Stimulated activated naive B cell treated with anti-CD40 and anti-IgM and Interleukin-4, amounts not matched to agents 10 μg/mL and 1 μg/mL and 100 μg/mL, for 72 hours (primary cell): ENCODE data around the gene BNIP2.
"Not testable (repeated sequence)": the region's sequence is repeated elsewhere in the genome, so short reads cannot be mapped to it uniquely, and the experiment has no call there.

ENCODE experiments used
- ATAC-seq, 2 donors: fragments of 150-1000 bp; cut with Tn5 transposase; replicated peaks; 2 replicates each; pipeline ENCODE4 v1.10.0; 2021; ENCODE audit warnings: moderate library complexity in 1 of 2
- DNase-seq: peaks from one replicate; pipeline ENCODE4 v3.0.0; 2021
- H3K27ac Mint-ChIP-seq: one replicate; pipeline ENCODE4 v1.8.0; 2022; ENCODE audit warnings: mild to moderate bottlenecking, mixed read lengths
- H3K27me3 Mint-ChIP-seq, 2 donors: one replicate each; pipeline ENCODE4 v1.8.0; 2022; ENCODE audit warnings: mixed read lengths in 2 of 2
- H3K36me3 Mint-ChIP-seq, 2 donors: one replicate each; pipeline ENCODE4 v1.8.0; 2022; ENCODE audit warnings: mixed read lengths in 2 of 2, mild to moderate bottlenecking in 1 of 2
- H3K4me1 Mint-ChIP-seq, 2 donors: one replicate each; pipeline ENCODE4 v1.8.0; 2022; ENCODE audit warnings: mixed read lengths in 2 of 2, mild to moderate bottlenecking in 1 of 2
- H3K4me3 Mint-ChIP-seq, 2 donors: one replicate each; pipeline ENCODE4 v1.8.0; 2022; ENCODE audit warnings: mild to moderate bottlenecking in 2 of 2, mixed read lengths in 2 of 2, moderate library complexity in 1 of 2
- H3K9me3 Mint-ChIP-seq, 2 donors: one replicate each; pipeline ENCODE4 v1.8.0; 2022; ENCODE audit warnings: mixed read lengths in 2 of 2, mild to moderate bottlenecking in 1 of 2

BNIP2 gene

DNA sequence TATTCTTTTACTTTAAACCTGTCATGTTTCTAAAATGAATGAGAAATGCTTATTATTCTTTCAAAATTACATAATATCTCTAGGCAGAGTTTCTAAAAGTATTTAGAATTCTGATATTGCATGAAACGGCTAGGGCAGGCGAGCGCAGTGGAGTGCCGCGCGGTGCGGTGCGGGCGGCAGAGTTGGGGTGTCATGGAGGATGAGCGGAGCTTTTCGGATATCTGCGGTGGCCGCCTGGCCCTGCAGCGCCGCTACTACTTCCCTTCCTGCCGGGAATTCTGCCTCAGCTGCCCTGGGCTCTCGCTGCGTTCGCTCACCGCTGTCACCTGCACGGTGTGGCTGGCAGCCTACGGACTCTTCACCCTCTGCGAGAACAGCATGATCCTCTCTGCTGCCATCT is 12.6 kb downstream of the BNIP2 start:
- H3K4me3 Mint-ChIP-seq = no peak overlapping the region
- ATAC-seq = no peak
- H3K27me3 Mint-ChIP-seq = no peaks in the 10 kb centered on the region
- no peaks in the 10 kb centered on the region for H3K4me1 Mint-ChIP-seq
- H3K9me3 Mint-ChIP-seq = no peaks in the 10 kb centered on the region
- H3K36me3 Mint-ChIP-seq = peaks cover 26 to 37% of the 10 kb centered on the region in 2 donors
- no peak overlapping the region for H3K27ac Mint-ChIP-seq
- no peak for DNase-seq

DNA sequence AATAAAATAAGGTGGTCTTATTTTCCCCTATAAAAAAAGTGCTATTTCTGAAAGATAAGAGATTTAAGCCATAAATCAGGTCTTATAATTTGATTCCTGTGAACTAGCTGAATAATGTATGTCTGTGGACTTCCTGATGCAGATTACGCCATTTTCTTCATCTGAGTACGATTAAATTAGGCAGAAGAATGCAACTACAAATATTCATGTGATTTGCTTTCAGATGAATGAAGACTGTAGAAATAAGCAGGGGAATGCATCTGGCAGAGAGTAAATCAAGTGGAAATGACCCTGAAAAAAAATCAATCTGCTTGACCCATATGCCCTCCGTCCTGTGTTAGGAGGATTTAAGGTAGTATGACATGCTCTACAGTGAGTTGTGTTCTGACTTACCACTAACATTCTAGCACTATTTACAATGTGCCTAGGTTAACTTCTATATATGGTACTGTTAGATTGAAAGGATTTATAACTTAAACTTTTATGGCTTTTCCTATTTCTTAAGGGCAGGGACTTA is 14.7 kb downstream of the BNIP2 start:
- no peaks in the 10 kb centered on the region for H3K27me3 Mint-ChIP-seq
- H3K9me3 Mint-ChIP-seq = no peaks in the 10 kb centered on the region
- peaks cover 28 to 46% of the 10 kb centered on the region in 2 donors for H3K36me3 Mint-ChIP-seq
- no peak overlapping the region for H3K27ac Mint-ChIP-seq
- DNase-seq (no peak), ATAC-seq (no peak)
- no peaks in the 10 kb centered on the region for H3K4me1 Mint-ChIP-seq
- no peak overlapping the region for H3K4me3 Mint-ChIP-seq

DNA sequence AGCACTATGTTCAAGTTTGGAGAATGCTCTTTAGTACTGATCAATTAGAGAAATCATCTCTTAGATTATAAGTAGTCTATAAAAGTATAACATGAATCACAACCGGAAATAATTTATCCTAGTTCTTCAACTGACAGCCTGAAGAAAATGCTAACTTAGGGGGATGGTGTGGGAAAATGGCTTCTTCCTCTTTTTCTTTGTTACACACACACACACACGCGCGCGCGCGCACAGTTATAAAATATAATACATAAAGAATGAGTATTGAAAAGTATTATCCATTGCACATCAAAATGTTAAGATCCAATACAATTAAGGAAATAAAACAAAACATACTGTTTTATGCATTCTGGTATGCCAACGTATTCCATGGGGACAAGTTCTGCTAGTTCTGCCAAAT is 20.6 kb downstream of the BNIP2 start:
- Mint-ChIP-seq H3K4me3 (no peak overlapping the region), H3K4me1 (peaks cover 0 to 5% of the 10 kb centered on the region in 2 donors), H3K27me3 (no peaks in the 10 kb centered on the region), H3K36me3 (peaks cover 16 to 31% of the 10 kb centered on the region in 2 donors), H3K27ac (no peak overlapping the region), H3K9me3 (no peaks in the 10 kb centered on the region)
- DNase-seq (no peak), ATAC-seq (no peak)

- Mint-ChIP-seq H3K36me3 (peaks cover 12 to 26% of the 10 kb centered on the region in 2 donors), H3K27ac (no peak overlapping the region), H3K9me3 (no peaks in the 10 kb centered on the region), H3K4me3 (no peak overlapping the region), H3K27me3 (no peaks in the 10 kb centered on the region), H3K4me1 (peaks cover 2 to 16% of the 10 kb centered on the region in 2 donors)
- ATAC-seq (no peak), DNase-seq (no peak)
Observed at GRCh38 chr15:59662260-59662659, 26.9 kb downstream of the BNIP2 start.

DNA sequence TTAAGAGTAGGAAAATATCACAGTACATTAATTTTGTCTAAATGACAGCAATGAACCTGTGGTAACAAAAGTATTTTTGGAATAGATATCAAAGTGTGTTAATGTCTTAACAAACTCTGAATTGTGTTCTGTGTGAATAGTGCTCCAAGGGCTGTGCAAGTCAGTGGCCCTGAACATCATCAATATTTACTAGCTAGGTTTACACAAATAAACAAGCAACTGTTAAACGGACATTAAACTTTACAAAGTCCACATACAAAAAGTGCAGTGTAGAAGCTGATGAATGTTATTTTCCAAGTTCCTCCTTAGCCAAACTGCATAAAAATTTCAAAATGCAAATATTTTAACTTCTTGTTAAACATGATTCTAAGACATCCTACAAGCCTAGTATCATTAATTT is 29.8 kb downstream of the BNIP2 start:
- DNase-seq (no peak), ATAC-seq (no peak)
- H3K4me1 Mint-ChIP-seq = peaks cover 2 to 13% of the 10 kb centered on the region in 2 donors
- H3K9me3 Mint-ChIP-seq = no peaks in the 10 kb centered on the region
- no peaks in the 10 kb centered on the region for H3K27me3 Mint-ChIP-seq
- H3K36me3 Mint-ChIP-seq = peaks cover 7 to 21% of the 10 kb centered on the region in 2 donors
- H3K27ac Mint-ChIP-seq = no peak overlapping the region
- no peak overlapping the region for H3K4me3 Mint-ChIP-seq

GRCh38 chr15:59657635-59658125 is 31.4 kb downstream of the BNIP2 start:
- Mint-ChIP-seq H3K4me1 (peaks cover 6 to 13% of the 10 kb centered on the region in 2 donors), H3K27ac (no peak overlapping the region), H3K36me3 (peaks cover 11 to 26% of the 10 kb centered on the region in 2 donors), H3K4me3 (no peak overlapping the region), H3K27me3 (no peaks in the 10 kb centered on the region), H3K9me3 (no peaks in the 10 kb centered on the region)
- ATAC-seq (no peak), DNase-seq (no peak)

DNA sequence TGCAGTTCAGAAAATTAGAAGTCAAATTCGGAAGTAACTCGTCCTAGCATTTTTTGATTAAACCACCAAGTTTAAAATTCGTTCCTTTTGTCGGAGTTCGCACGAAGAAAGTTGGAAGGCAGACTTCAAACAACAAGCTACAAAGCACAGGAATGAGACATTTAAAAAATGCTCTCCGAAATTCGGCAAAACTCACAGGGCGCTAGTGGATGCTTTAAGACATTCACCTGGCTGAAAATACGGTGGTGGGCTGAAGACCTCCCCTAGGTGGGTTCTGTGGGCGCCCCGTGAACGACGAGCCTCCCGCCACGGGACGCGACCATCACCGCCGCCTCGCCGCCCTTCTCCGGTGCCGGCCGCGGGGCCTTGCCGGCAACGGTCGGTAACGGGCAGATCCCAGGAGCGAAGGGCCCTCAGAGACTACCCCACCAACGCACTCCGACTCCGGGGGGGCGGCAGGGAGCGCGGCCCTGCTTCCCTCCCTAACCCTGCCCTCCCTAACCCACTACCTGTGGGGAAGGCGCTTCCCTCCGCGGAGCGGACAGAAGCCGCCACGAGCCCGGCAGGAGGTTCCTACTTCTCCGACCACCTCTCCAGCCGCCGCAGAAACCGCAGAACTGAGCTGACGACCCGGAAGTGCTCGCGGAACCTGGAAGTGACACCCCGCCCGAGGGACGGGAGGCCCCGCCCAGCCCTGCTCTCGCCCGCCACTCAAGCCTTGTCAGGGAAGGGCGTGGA is 32.1 kb downstream of the BNIP2 start, which contains the start of gene GTF2A2:
Gene GTF2A2 (minus strand): TSS at position 619 of the 738 bp plus-strand sequence. CDS start 5,238 bp downstream, outside the sequence.
- Mint-ChIP-seq H3K27ac (no peak within 1 kb of the TSS), H3K4me3 (no peak within 1 kb of the TSS), H3K36me3 (peaks cover 14 to 30% of the 10 kb centered on the region in 2 donors), H3K4me1 (peaks cover 6 to 13% of the 10 kb centered on the region in 2 donors), H3K27me3 (no peaks in the 10 kb centered on the region), H3K9me3 (no peaks in the 10 kb centered on the region)
- ATAC-seq = peak; percentile 99 to 100
- DNase-seq = peak; percentile 91

- ATAC-seq = peak; percentile 18 to 27
- Mint-ChIP-seq H3K27me3 (no peaks in the 10 kb centered on the region), H3K27ac (no peak overlapping the region), H3K4me3 (no peak overlapping the region), H3K4me1 (peaks cover 3 to 7% of the 10 kb centered on the region in 2 donors), H3K36me3 (peaks cover 13 to 22% of the 10 kb centered on the region in 2 donors), H3K9me3 (no peaks in the 10 kb centered on the region)
- no peak for DNase-seq
Observed at GRCh38 chr15:59654046-59654445, 35.1 kb downstream of the BNIP2 start.

DNA sequence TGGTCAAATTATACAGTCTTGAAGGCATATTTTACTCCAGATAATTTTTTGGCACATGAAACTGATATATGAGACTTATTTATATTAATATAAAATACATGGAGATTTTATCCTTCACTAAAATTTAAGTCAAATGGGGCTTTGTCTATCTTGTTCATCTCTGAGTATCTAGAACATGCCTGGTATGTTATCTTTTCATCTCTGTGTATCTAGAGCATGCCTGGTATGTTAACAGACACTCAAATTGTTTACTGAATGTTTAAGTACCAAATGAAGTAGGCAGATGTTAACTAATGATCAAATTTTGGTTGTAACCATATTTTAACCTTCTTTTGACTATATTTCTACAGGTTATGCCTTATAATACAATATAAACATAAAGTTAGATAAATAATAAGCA is 39.5 kb downstream of the BNIP2 start:
- Mint-ChIP-seq H3K36me3 (peaks cover 28 to 29% of the 10 kb centered on the region in 2 donors), H3K4me1 (peaks cover 0 to 3% of the 10 kb centered on the region in 2 donors), H3K27me3 (no peaks in the 10 kb centered on the region), H3K4me3 (no peak overlapping the region), H3K27ac (no peak overlapping the region), H3K9me3 (no peaks in the 10 kb centered on the region)
- DNase-seq (no peak), ATAC-seq (no peak)

GRCh38 chr15:59647085-59647484 is 42.0 kb downstream of the BNIP2 start:
- H3K4me3 Mint-ChIP-seq = no peak overlapping the region
- H3K27ac Mint-ChIP-seq = no peak overlapping the region
- DNase-seq (no peak), ATAC-seq (no peak)
- H3K27me3 Mint-ChIP-seq = no peaks in the 10 kb centered on the region
- H3K36me3 Mint-ChIP-seq = peaks cover 24% of the 10 kb centered on the region in 2 donors
- no peaks in the 10 kb centered on the region for H3K4me1 Mint-ChIP-seq
- no peaks in the 10 kb centered on the region for H3K9me3 Mint-ChIP-seq

- no peak for DNase-seq
Observed at GRCh38 chr15:59646277-59646676, 42.8 kb downstream of the BNIP2 start.

DNA sequence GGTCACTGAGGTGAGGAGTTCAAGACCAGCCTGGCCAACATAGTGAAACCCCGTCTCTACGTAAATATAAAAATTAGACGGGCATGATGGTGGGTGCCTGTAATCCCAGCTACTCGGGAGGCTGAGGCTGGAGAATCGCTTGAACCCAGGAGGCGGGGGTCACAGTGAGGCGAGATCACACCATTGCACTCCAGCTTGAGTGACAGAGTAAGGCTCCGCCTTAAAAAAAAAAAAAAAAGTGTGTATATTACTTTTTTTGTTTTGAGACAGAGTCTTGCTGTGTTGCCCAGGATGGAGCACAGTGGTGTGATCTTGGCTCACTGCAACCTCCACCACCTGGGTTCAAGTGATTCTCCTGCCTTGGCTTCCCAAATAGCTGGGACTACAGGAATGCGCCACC is 43.3 kb downstream of the BNIP2 start:
- not testable (repeated sequence) for H3K9me3 Mint-ChIP-seq, H3K4me3 Mint-ChIP-seq, ATAC-seq, H3K27ac Mint-ChIP-seq, H3K4me1 Mint-ChIP-seq, DNase-seq, H3K27me3 Mint-ChIP-seq
- H3K36me3 Mint-ChIP-seq = peaks cover 22 to 23% of the 10 kb centered on the region in 2 donors

More at GRCh38 chr15:59646277-59646676, 42.8 kb downstream of the BNIP2 start:
- Mint-ChIP-seq H3K9me3 (no peaks in the 10 kb centered on the region), H3K27me3 (no peaks in the 10 kb centered on the region), H3K4me1 (no peaks in the 10 kb centered on the region), H3K36me3 (peaks cover 22 to 24% of the 10 kb centered on the region in 2 donors), H3K27ac (no peak overlapping the region), H3K4me3 (no peak overlapping the region)
- no peak for ATAC-seq

DNA sequence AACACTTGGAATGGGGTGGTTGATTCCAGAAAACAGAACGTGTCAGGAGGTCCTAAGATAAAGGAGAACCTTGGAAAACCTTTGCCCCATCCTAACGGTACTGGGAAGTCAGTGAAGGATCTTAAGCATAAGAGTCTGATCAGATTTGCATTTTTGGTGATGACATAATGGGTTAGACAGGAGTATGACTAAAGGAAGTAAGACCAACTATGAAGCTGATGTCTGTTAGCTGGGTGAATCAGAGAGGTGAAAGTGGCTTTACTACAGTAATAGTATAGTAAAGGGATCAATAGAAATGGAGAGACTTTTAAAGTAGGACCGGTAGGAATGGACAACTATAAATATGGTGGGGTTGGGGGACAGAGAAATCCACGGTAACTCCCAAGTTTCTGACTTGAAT is 44.4 kb downstream of the BNIP2 start:
- Mint-ChIP-seq H3K27me3 (no peaks in the 10 kb centered on the region), H3K27ac (no peak overlapping the region), H3K36me3 (peaks cover 22 to 24% of the 10 kb centered on the region in 2 donors)

DNA sequence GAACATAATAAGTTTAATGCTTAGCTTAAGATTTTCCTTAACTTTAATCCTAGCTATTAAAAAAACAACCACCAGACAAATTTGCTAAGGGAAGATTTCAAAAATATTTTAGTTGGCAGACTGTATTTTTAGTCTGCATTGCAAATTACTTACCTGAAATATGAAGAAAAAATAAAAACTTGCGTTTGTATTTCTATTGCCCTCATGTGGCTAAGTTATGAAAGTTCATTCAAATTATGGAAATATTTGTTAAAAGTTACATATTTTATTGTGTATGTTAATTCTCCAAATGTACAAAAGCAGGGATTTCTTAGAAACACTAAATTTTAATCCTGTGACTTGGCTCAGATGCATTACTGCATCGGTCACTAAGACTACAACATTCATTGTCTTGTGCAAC is 46.8 kb downstream of the BNIP2 start:
- Mint-ChIP-seq H3K36me3 (peaks cover 18 to 36% of the 10 kb centered on the region in 2 donors), H3K27ac (no peak overlapping the region), H3K4me3 (no peak overlapping the region), H3K9me3 (no peaks in the 10 kb centered on the region), H3K4me1 (no peaks in the 10 kb centered on the region), H3K27me3 (no peaks in the 10 kb centered on the region)
- ATAC-seq = no peak
- no peak for DNase-seq

More for the DNA sequence above, 44.4 kb downstream of the BNIP2 start:
- Mint-ChIP-seq H3K4me1 (no peaks in the 10 kb centered on the region), H3K9me3 (no peaks in the 10 kb centered on the region), H3K4me3 (no peak overlapping the region)
- DNase-seq = no peak
- no peak for ATAC-seq

GRCh38 chr15:59637507-59637906 is 51.6 kb downstream of the BNIP2 start:
- H3K27ac Mint-ChIP-seq = not testable (repeated sequence)
- peaks cover 15 to 43% of the 10 kb centered on the region in 2 donors for H3K36me3 Mint-ChIP-seq

More at GRCh38 chr15:59637507-59637906, 51.6 kb downstream of the BNIP2 start:
- H3K4me3 Mint-ChIP-seq, DNase-seq, ATAC-seq, H3K27me3 Mint-ChIP-seq, H3K4me1 Mint-ChIP-seq, H3K9me3 Mint-ChIP-seq: not testable (repeated sequence)
